ENCODE measurements around the gene CROCC2. TPM values are rescaled to one million over a fixed set of nuclear protein-coding genes. Genes with fewer than 3 reads are reported as not detected.

The CROCC2 gene
- total RNA-seq, 1 donor from 2014 or later, result not detected

GRCh38 chr2:240920783-240921231 is 14.7 kb downstream of the CROCC2 start:
- no peak for DNase-seq (ENCODE audit: low read depth)
- H3K4me3 ChIP-seq (ENCODE audit: low read depth, low read length), result no peak overlapping the region
- TF ChIP-seq, protein P1, sequence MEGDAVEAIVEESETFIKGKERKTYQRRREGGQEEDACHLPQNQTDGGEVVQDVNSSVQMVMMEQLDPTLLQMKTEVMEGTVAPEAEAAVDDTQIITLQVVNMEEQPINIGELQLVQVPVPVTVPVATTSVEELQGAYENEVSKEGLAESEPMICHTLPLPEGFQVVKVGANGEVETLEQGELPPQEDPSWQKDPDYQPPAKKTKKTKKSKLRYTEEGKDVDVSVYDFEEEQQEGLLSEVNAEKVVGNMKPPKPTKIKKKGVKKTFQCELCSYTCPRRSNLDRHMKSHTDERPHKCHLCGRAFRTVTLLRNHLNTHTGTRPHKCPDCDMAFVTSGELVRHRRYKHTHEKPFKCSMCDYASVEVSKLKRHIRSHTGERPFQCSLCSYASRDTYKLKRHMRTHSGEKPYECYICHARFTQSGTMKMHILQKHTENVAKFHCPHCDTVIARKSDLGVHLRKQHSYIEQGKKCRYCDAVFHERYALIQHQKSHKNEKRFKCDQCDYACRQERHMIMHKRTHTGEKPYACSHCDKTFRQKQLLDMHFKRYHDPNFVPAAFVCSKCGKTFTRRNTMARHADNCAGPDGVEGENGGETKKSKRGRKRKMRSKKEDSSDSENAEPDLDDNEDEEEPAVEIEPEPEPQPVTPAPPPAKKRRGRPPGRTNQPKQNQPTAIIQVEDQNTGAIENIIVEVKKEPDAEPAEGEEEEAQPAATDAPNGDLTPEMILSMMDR (conservative IDR thresholded peaks at IDR 0.05; ENCODE audit: low read depth, low read length), result no peak

GRCh38 chr2:240921311-240921994 is 15.3 kb downstream of the CROCC2 start:
- no peak for DNase-seq (ENCODE audit: low read depth)
- TF ChIP-seq, protein P1 (conservative IDR thresholded peaks at IDR 0.05; ENCODE audit: low read depth, low read length), result no peak
- no peak overlapping the region for H3K4me3 ChIP-seq (ENCODE audit: low read depth, low read length)

GRCh38 chr2:240921995-240922244 is 15.8 kb downstream of the CROCC2 start:
- no peak for DNase-seq (ENCODE audit: low read depth)
- TF ChIP-seq, protein P1 (conservative IDR thresholded peaks at IDR 0.05; ENCODE audit: low read depth, low read length), result no peak
- H3K4me3 ChIP-seq (ENCODE audit: low read depth, low read length), result no peak overlapping the region

- TF ChIP-seq, protein P1 (conservative IDR thresholded peaks at IDR 0.05; ENCODE audit: low read depth, low read length), result no peak
- DNase-seq (ENCODE audit: low read depth), result no peak
- H3K4me3 ChIP-seq (ENCODE audit: low read depth, low read length), result no peak overlapping the region
Measured at GRCh38 chr2:240922245-240922981, 16.3 kb downstream of the CROCC2 start.

- DNase-seq (ENCODE audit: low read depth), result no peak
- TF ChIP-seq, protein P1 (conservative IDR thresholded peaks at IDR 0.05; ENCODE audit: low read depth, low read length), result no peak
- no peak overlapping the region for H3K4me3 ChIP-seq (ENCODE audit: low read depth, low read length)
Measured at GRCh38 chr2:240922982-240923537, 16.9 kb downstream of the CROCC2 start.

DNA sequence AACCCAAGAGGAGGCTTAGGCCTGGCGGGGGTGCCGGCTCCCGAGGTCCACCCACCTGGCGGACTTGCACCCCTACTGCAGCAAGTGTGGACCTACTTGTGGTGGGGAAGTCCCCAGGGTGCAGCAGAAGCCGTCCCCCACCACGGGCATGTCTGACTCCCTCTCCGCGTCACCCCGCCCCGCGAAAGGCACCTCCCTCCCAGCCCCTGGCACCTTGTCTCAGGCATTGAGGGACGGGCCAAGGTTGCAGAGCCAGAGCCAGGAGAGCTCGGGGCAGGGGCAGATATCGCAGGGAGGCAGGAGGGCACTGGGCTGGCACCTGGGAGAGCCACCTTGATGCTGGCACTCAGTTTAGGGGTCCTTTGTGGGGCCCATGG is 19.0 kb downstream of the CROCC2 start:
- no peak overlapping the region for H3K4me3 ChIP-seq (ENCODE audit: low read depth, low read length)
- TF ChIP-seq, protein P1 (conservative IDR thresholded peaks at IDR 0.05; ENCODE audit: low read depth, low read length), result no peak
- no peak for DNase-seq (ENCODE audit: low read depth)
